GM12878 (cell line): ENCODE data around the gene ASTL. TPM values are rescaled to one million over a fixed set of nuclear protein-coding genes. Genes with fewer than 3 reads are reported as not detected.

Source experiments
- ATF2 ChIP-seq: IDR thresholded peaks from 2 replicates; pipeline ENCODE4 v1.6.1; 2012; ENCODE audit warnings: low read length, inconsistent platforms
- BHLHE40 ChIP-seq, 2 experiments: fragments of 450-650 bp in 1 of 2; IDR thresholded peaks; 2 replicates each; pipeline ENCODE4 v1.6.1; 2011 to 2017; ENCODE audit warnings: low read depth in 2 of 2, borderline replicate concordance in 1 of 2, improper control_type of control experiment in 1 of 2, low read length in 1 of 2, mild to moderate bottlenecking in 1 of 2
- BMI1 ChIP-seq: fragments of 450-650 bp; IDR thresholded peaks from 2 replicates; pipeline ENCODE4 v1.6.1; 2016; ENCODE audit warnings: mild to moderate bottlenecking, moderate library complexity, borderline replicate concordance
- CEBPB ChIP-seq, 2 experiments: fragments of 150-350 bp in 1 of 2; IDR thresholded peaks; 2 replicates each; pipeline ENCODE4 v1.6.1; 2012 to 2014; ENCODE audit warnings: low read depth in 2 of 2, low read length in 2 of 2, borderline replicate concordance in 1 of 2, inconsistent platforms in 1 of 2
- CREM ChIP-seq: IDR thresholded peaks from 2 replicates; pipeline ENCODE4 v1.6.1; 2014; ENCODE audit warnings: antibody characterized with exemption, low read depth
- GABPA ChIP-seq: IDR thresholded peaks from 2 replicates; pipeline ENCODE4 v1.6.1; 2014; ENCODE audit warnings: antibody characterized with exemption, low read depth, mild to moderate bottlenecking, inconsistent platforms
- HDGF ChIP-seq: fragments of 450-650 bp; IDR thresholded peaks from 2 replicates; pipeline ENCODE4 v1.6.1; 2016; ENCODE audit warnings: antibody characterized with exemption
- MXI1 ChIP-seq: fragments of 150-350 bp; IDR thresholded peaks from 2 replicates; pipeline ENCODE4 v1.6.1; 2011; ENCODE audit warnings: low read depth, mild to moderate bottlenecking, inconsistent platforms, low read length, improper control_type of control experiment
- MYC ChIP-seq: IDR thresholded peaks from 2 replicates; pipeline ENCODE4 v1.6.1; 2011; ENCODE audit warnings: mild to moderate bottlenecking, low read length, moderate library complexity, inconsistent platforms; ENCODE audit not compliant: insufficient read depth, insufficient replicate concordance, insufficient read length, severe bottlenecking
- NFIC ChIP-seq: IDR thresholded peaks from 2 replicates; pipeline ENCODE4 v1.6.1; 2012; ENCODE audit warnings: low read depth, mild to moderate bottlenecking, inconsistent platforms, low read length, moderate library complexity
- NR2C1 ChIP-seq: fragments of 450-650 bp; IDR thresholded peaks from 2 replicates; pipeline ENCODE4 v1.6.1; 2017; ENCODE audit warnings: antibody characterized with exemption, mild to moderate bottlenecking, moderate library complexity
- PBX3 ChIP-seq: IDR thresholded peaks from 2 replicates; pipeline ENCODE4 v1.6.1; 2011; ENCODE audit warnings: mild to moderate bottlenecking, low read depth, low read length, moderate library complexity; ENCODE audit not compliant: insufficient replicate concordance
- POLR2AphosphoS5 ChIP-seq: IDR thresholded peaks from 2 replicates; pipeline ENCODE4 v1.6.1; 2011; ENCODE audit warnings: mild to moderate bottlenecking, low read length, inconsistent platforms
- RFX5 ChIP-seq: IDR thresholded peaks from 2 replicates; pipeline ENCODE4 v1.6.1; 2011; ENCODE audit warnings: low read depth, low read length, improper control_type of control experiment
- RUNX3 ChIP-seq: IDR thresholded peaks from 2 replicates; pipeline ENCODE4 v1.6.1; 2012; ENCODE audit warnings: low read length, inconsistent platforms
- SIN3A ChIP-seq: IDR thresholded peaks from 2 replicates; pipeline ENCODE4 v1.6.1; 2012; ENCODE audit warnings: low read depth, low read length, improper control_type of control experiment
- SIX5 ChIP-seq: IDR thresholded peaks from 2 replicates; pipeline ENCODE4 v1.6.1; 2011; ENCODE audit warnings: mild to moderate bottlenecking, low read depth, low read length, moderate library complexity; ENCODE audit not compliant: severe bottlenecking
- SREBF1 ChIP-seq: IDR thresholded peaks from 2 replicates; pipeline ENCODE4 v1.6.1; 2012; ENCODE audit warnings: mild to moderate bottlenecking, low read length
- TBL1XR1 ChIP-seq: IDR thresholded peaks from 2 replicates; pipeline ENCODE4 v1.6.1; 2012; ENCODE audit warnings: low read depth, low read length, improper control_type of control experiment
- WRNIP1 ChIP-seq: IDR thresholded peaks from 2 replicates; pipeline ENCODE4 v1.6.1; 2011; ENCODE audit warnings: low read depth, low read length, improper control_type of control experiment, borderline replicate concordance
- ZNF384 ChIP-seq: IDR thresholded peaks from 2 replicates; pipeline ENCODE4 v1.6.1; 2012; ENCODE audit warnings: low read depth, mild to moderate bottlenecking, low read length, improper control_type of control experiment, borderline replicate concordance
- ZNF687 ChIP-seq: fragments of 450-650 bp; IDR thresholded peaks from 2 replicates; pipeline ENCODE4 v1.6.1; 2017; ENCODE audit warnings: mild to moderate bottlenecking, moderate library complexity
- ZSCAN29 ChIP-seq: fragments of 450-650 bp; IDR thresholded peaks from 2 replicates; pipeline ENCODE4 v1.6.1; 2017; ENCODE audit warnings: mild to moderate bottlenecking, moderate library complexity
- polyA plus RNA-seq, 11 experiments: library from polyadenylated mRNA; depleted of rRNA in 4 of 11; unstranded in 6 of 11; stranded (reverse) in 5 of 11; fragments of >200 nt; fragmentation: Nextera tagmentation in 4 of 11; fragmentation: Illumina TruSeq in 1 of 11; extraction: Ambion mirVana in 4 of 11; extraction: Trizol in 1 of 11; gene quantifications; 1 replicate in 1 of 11; 2 replicates in 10 of 11; pipeline versions ENCODE4 v1.2.1 to v1.2.3, GENCODE V29; 2011 to 2016; ENCODE audit warnings: inconsistent platforms in 2 of 11, missing spikeins in 2 of 11, low read depth in 1 of 11
- total RNA-seq, 4 experiments: library from RNA; depleted of rRNA in 3 of 4; stranded (reverse); fragments of >200 nt in 3 of 4; fragmentation: Illumina TruSeq in 1 of 4; extraction: Trizol in 1 of 4; gene quantifications; 2 replicates each; pipeline versions ENCODE4 v1.2.1 to v1.2.3, GENCODE V29; 2013 to 2021
- TF ChIP-seq, protein P1 (sequence below): fragments of 450-650 bp; IDR thresholded peaks from 2 replicates; pipeline ENCODE4 v1.6.1; 2017; ENCODE audit warnings: low read depth, mild to moderate bottlenecking, moderate library complexity

Gene ASTL
- total and polyA plus RNA-seq, 10 of the 15 experiments (the other 5 are each of a cell fraction or from before 2014, with no cell fraction given): 0.18 to 1.0 (median 0.38) TPM; not detected in 4

DNA sequence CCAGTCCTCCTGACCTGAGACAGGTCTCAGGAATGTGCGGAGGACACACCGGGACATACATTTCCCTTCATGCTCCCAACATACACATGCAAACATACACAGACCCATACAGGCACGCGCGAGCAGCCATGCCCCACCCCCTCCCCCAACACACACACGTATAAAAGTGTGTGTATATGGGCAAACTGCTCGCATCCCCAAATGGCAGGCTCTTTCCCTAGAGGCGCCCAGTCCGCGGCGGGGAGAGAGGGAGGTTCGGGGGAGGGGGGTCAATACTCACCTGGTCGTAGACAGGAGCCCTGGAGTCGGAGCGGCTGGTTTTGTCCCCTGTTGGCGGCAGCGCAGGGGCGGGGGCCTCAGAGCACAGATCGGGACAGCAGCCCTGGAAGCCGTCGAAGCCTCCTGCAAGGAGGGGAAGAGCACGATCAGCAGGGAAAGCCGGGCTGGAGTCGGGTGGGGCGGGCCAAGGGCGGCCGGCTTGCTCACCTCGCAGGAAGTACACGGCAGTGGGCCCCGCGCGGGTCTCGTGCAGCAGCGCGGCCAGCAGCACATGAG, 6.3 kb upstream of the ASTL start (continued):
- TF ChIP-seq ZNF687: no peak
- no peak; the same call in 1 of the 2 replicates for TF ChIP-seq TBL1XR1
- TF ChIP-seq SIN3A: 0 out of 2 replicates have a peak, but pooled peaks have one; percentile 69
- no peak for TF ChIP-seq SREBF1
- TF ChIP-seq BHLHE40 (IDR thresholded peaks at IDR 0.05; ENCODE audit: borderline replicate concordance in 1 of 2, low read depth in 2 of 2, low read length in 1 of 2): no peak
- TF ChIP-seq PBX3: peak; percentile 2
- no peak for TF ChIP-seq SIX5
- TF ChIP-seq POLR2AphosphoS5: peak; percentile 95; the same call in 1 of the 2 replicates
- TF ChIP-seq, protein P1, sequence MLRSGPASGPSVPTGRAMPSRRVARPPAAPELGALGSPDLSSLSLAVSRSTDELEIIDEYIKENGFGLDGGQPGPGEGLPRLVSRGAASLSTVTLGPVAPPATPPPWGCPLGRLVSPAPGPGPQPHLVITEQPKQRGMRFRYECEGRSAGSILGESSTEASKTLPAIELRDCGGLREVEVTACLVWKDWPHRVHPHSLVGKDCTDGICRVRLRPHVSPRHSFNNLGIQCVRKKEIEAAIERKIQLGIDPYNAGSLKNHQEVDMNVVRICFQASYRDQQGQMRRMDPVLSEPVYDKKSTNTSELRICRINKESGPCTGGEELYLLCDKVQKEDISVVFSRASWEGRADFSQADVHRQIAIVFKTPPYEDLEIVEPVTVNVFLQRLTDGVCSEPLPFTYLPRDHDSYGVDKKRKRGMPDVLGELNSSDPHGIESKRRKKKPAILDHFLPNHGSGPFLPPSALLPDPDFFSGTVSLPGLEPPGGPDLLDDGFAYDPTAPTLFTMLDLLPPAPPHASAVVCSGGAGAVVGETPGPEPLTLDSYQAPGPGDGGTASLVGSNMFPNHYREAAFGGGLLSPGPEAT: peak; percentile 53; the same call in 1 of the 2 replicates
- TF ChIP-seq ZSCAN29: no peak
- TF ChIP-seq CEBPB (IDR thresholded peaks at IDR 0.05; ENCODE audit: borderline replicate concordance in 1 of 2, low read depth in 2 of 2, low read length in 2 of 2): no peak
- no peak for TF ChIP-seq NFIC
- TF ChIP-seq GABPA: no peak
- no peak for TF ChIP-seq ATF2
- TF ChIP-seq MYC: no peak
- TF ChIP-seq RFX5: no peak
- TF ChIP-seq RUNX3: no peak
- TF ChIP-seq CREM: no peak
- no peak for TF ChIP-seq WRNIP1
- TF ChIP-seq MXI1: no peak
- TF ChIP-seq ZNF384: no peak
- TF ChIP-seq BMI1: no peak
- TF ChIP-seq HDGF: no peak
- TF ChIP-seq NR2C1: no peak
